Lower lobe of right lung (tissue), 2 donors: ENCODE data around the gene TERT. TPM values are rescaled to one million over a fixed set of nuclear protein-coding genes. Genes with fewer than 3 reads are reported as not detected.
A peak's percentile ranks its signal among the peaks of the same experiment; 100 is the strongest.

Experiments used
- ATAC-seq, 2 donors: fragments of 200-7000 bp; cut with Tn5 transposase; one replicate each; pipeline ENCODE4 v1.9.1; 2020 to 2022; ENCODE audit warnings: mild to moderate bottlenecking in 2 of 2, moderate library complexity in 2 of 2
- DNase-seq: peaks from one replicate; pipeline ENCODE4 v3.0.0-alpha.2; 2020
- H3K27ac ChIP-seq: fragments of 200-600 bp; one replicate; pipeline ENCODE4 v1.8.0; 2022
- H3K27me3 ChIP-seq: fragments of 200-600 bp; one replicate; pipeline ENCODE4 v1.8.0; 2022; ENCODE audit warnings: low read depth
- H3K36me3 ChIP-seq: fragments of 200-600 bp; one replicate; pipeline ENCODE4 v1.8.0; 2022; ENCODE audit warnings: mild to moderate bottlenecking
- H3K4me1 ChIP-seq: fragments of 200-600 bp; one replicate; pipeline ENCODE4 v1.8.0; 2022
- H3K4me3 ChIP-seq: fragments of 200-600 bp; one replicate; pipeline ENCODE4 v1.8.0; 2022; ENCODE audit warnings: mild to moderate bottlenecking
- H3K9me3 ChIP-seq: fragments of 200-600 bp; one replicate; pipeline ENCODE4 v1.8.0; 2022
- CTCF ChIP-seq: fragments of 200-600 bp; IDR thresholded peaks from one replicate; pipeline ENCODE4 v1.8.0; 2022; ENCODE audit warnings: antibody characterized with exemption, mild to moderate bottlenecking
- intact Hi-C: fragments of 100-400 bp; cut with DNase I; formaldehyde crosslinking; loops from one replicate; pipeline ENCODE4 v1.11.0; 2022
- total RNA-seq: library from RNA; stranded (reverse); fragmentation: NEBNext Ultra II Directional; extraction: Animal tissue kit (Norgen Biotek cat#: 25700); gene quantifications from one replicate; pipeline ENCODE4 v1.2.1, GENCODE V29; 2021
- donor health status: DM: no; HTN: yes; CAD: no; lungs with severe emphysema.

TERT gene
- total RNA-seq, 1 donor from 2014 or later = not detected

GRCh38 chr5:1216918-1217295, 78.0 kb downstream of the TERT start:
- no peak for TF ChIP-seq CTCF
- H3K36me3 ChIP-seq = no peaks in the 10 kb centered on the region
- no peak for DNase-seq
- no peaks in the 10 kb centered on the region for H3K27me3 ChIP-seq
- no peak overlapping the region for H3K27ac ChIP-seq
- H3K9me3 ChIP-seq = no peaks in the 10 kb centered on the region
- H3K4me1 ChIP-seq = no peaks in the 10 kb centered on the region
- intact Hi-C loops = no loop called here
- no peak for ATAC-seq
- no peak overlapping the region for H3K4me3 ChIP-seq

GRCh38 chr5:1216211-1216917, 78.5 kb downstream of the TERT start:
- Histone ChIP-seq H3K27ac (no peak overlapping the region), H3K27me3 (no peaks in the 10 kb centered on the region), H3K36me3 (no peaks in the 10 kb centered on the region), H3K4me1 (no peaks in the 10 kb centered on the region), H3K4me3 (no peak overlapping the region), H3K9me3 (no peaks in the 10 kb centered on the region)
- no peak for TF ChIP-seq CTCF
- intact Hi-C loops = no loop called here
- DNase-seq (no peak), ATAC-seq (no peak)

GRCh38 chr5:1215320-1216096, 79.4 kb downstream of the TERT start:
- Histone ChIP-seq H3K36me3 (no peaks in the 10 kb centered on the region), H3K27ac (no peak overlapping the region), H3K9me3 (no peaks in the 10 kb centered on the region), H3K27me3 (no peaks in the 10 kb centered on the region), H3K4me1 (no peaks in the 10 kb centered on the region), H3K4me3 (no peak overlapping the region)
- ATAC-seq (no peak), DNase-seq (peak; percentile 25)
- intact Hi-C loops = no loop called here
- no peak for TF ChIP-seq CTCF

GRCh38 chr5:1214936-1215220, 80.0 kb downstream of the TERT start:
- no peaks in the 10 kb centered on the region for H3K27me3 ChIP-seq
- no peak overlapping the region for H3K4me3 ChIP-seq
- intact Hi-C loops = no loop called here
- TF ChIP-seq CTCF = no peak
- H3K4me1 ChIP-seq = no peaks in the 10 kb centered on the region
- no peak for ATAC-seq
- no peak overlapping the region for H3K27ac ChIP-seq
- H3K36me3 ChIP-seq = no peaks in the 10 kb centered on the region
- peak; percentile 14 for DNase-seq
- H3K9me3 ChIP-seq = no peaks in the 10 kb centered on the region

- intact Hi-C loops = no loop called here
- no peaks in the 10 kb centered on the region for H3K4me1 ChIP-seq
- H3K4me3 ChIP-seq = no peak overlapping the region
- DNase-seq (peak; percentile 33), ATAC-seq (no peak)
- H3K27ac ChIP-seq = no peak overlapping the region
- H3K27me3 ChIP-seq = no peaks in the 10 kb centered on the region
- no peaks in the 10 kb centered on the region for H3K36me3 ChIP-seq
- TF ChIP-seq CTCF = no peak
- no peaks in the 10 kb centered on the region for H3K9me3 ChIP-seq
Measured at GRCh38 chr5:1214163-1214935, 80.5 kb downstream of the TERT start.
